Astrocyte of the spinal cord (primary cell): Measurements from ENCODE around the gene SH3RF3.

Experiments
- DNase-seq: peaks from one replicate; pipeline ENCODE4 v3.0.0; 2011; ENCODE audit warnings: low read depth, low spot score
- H3K4me3 ChIP-seq: 2 replicates; pipeline ENCODE4 v1.5.1; 2011; ENCODE audit warnings: low read depth, mild to moderate bottlenecking, low read length, moderate library complexity
- CTCF ChIP-seq: IDR thresholded peaks from 2 replicates; pipeline ENCODE4 v1.5.1; 2012; ENCODE audit warnings: low read depth, mild to moderate bottlenecking, low read length, inconsistent platforms
- in situ Hi-C: cut with HindIII; loops from 2 replicates; pipeline ENCODE4 v1.10.0; 2017; ENCODE audit warnings: low sequenced_read_pairs

The SH3RF3 gene

GRCh38 chr2:109392140-109392539, 263.1 kb downstream of the SH3RF3 start:
- no peak for DNase-seq
- TF ChIP-seq CTCF: no peak
- in situ Hi-C loops: no loop called here

DNA sequence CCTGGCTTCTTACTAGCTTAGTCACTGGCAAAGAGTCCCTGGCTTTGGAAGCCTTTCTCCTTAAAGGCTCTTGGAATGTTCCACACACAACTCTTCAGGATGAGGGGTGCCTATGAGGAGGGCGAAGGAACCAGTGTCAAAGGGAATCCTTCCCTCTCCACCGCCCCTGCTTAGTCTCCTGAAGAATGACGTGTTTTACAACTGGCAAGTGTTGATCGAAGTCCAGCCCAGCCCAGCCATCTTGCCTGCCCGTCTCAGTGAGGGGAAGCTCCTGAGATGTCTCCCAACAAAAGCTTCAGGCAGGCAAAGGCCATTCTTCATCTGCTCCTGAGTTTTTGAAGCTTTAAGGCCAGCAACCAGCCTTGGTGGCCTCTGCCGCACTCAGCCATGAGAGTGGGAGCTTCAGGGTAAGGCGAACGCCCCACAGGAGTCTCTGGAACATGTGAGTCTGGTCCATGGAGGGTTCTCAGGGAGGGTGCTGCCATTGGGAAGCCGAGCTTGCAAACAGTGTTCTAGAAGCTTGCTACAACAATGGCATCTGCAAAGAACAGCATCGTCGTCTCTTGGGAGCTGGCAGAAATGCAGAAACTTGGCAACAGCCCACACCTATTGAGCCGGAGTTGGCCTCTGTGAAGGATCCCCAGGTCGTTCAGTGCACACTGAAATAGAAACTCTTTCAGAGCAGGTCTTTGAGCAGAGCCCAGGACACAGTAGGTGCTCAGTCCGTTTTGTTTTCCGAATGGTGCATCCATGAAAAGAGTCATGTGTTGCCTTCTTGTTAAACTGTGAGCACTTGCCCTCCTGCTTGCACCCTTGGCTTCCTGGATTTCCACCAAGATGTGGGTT, 264.0 kb downstream of the SH3RF3 start:
- H3K4me3 ChIP-seq: no peak overlapping the region
- in situ Hi-C loops: no loop called here
- no peak for TF ChIP-seq CTCF
- no peak for DNase-seq

More at GRCh38 chr2:109392140-109392539, 263.1 kb downstream of the SH3RF3 start:
- no peak overlapping the region for H3K4me3 ChIP-seq

DNA sequence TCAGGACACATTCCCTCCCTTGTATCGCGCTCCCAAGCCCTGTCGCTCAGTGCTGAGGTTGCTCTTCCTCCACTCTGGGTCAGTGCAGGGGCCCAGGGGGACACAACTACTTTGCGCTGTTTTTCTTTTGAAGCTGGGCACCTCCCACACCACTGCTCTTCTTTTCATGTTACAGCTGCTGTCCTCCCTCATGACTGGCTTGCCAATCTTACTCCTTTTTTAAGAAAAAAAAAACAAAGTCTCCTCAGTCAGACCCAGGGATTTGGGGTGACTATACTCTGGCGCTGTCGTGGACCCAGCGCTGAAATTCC, 264.6 kb downstream of the SH3RF3 start:
- in situ Hi-C loops: no loop called here
- no peak overlapping the region for H3K4me3 ChIP-seq
- no peak for DNase-seq
- no peak for TF ChIP-seq CTCF

DNA sequence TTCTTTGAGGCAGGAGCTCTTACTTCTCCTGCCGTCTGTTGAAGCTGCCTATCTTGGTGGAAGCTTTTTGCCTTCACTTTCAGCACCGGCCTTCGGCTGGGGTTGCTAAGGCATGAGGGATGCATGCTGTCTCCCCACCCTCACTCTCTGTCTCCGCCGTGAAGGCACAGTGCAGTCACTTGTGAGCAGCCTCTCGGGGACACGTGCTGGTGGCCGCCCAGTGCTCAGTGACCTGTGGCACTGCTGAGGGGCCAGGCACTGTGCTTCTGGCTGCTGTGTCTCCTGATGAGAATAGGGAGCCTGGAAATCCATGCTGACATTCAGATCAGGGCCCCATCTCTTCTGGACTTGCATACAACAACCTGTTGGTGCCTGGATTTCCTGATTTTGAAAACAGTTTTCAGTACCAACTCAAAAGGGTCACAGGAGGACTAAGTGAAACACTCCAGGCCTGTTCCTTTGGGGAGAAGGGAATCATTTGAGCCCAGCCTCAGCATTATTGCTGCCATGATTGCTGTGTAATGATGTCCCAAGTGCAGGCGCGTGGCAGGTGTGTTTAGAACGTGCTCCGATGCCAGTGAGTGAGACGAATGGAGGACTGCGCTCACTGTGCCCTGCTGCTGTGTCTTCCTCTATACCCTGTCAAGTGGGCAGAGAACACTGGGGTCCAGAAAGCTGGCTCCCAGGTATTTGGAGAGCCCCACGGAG, 266.6 kb downstream of the SH3RF3 start:
- H3K4me3 ChIP-seq: no peak overlapping the region
- DNase-seq: no peak
- in situ Hi-C loops: no loop called here
- no peak for TF ChIP-seq CTCF

- no peak for DNase-seq
- H3K4me3 ChIP-seq: no peak overlapping the region
- TF ChIP-seq CTCF: no peak
- in situ Hi-C loops: no loop called here
Measured at GRCh38 chr2:109396202-109397180, 267.5 kb downstream of the SH3RF3 start.

DNA sequence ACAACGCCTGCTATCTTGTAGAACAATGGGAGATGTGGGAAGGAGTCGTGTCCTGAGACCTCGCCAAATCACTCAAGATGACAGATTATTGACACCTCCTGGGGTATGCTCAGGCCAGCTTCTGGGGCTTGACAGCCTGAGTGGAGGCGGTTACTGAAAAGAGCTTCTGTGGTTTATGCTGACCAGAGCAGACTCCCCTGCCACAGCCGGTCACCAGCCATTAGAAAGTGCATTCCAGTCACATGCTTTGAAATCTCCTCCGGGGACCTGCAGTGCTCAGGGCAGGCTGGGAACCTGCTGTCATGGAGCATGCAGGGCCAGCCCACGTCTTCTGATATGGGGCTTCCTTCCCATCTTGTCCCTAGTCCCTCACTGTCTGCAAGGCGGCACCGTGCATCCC, 268.9 kb downstream of the SH3RF3 start:
- no peak for TF ChIP-seq CTCF

More for the DNA sequence above, 268.9 kb downstream of the SH3RF3 start:
- no peak overlapping the region for H3K4me3 ChIP-seq
- no peak for DNase-seq
- in situ Hi-C loops: no loop called here
